ENCODE data around the gene IMMP2L.
"Not testable (repeated sequence)": the region's sequence is repeated elsewhere in the genome, so short reads cannot be mapped to it uniquely, and the experiment has no call there.

The IMMP2L gene

GRCh38 chr7:111256391-111256790 is 305.9 kb downstream of the IMMP2L start:
- FAIRE-seq, result no peak

GRCh38 chr7:111255576-111255975 is 306.7 kb downstream of the IMMP2L start:
- no peak for FAIRE-seq

- not testable (repeated sequence) for FAIRE-seq
Observed at GRCh38 chr7:111251365-111251764, 310.9 kb downstream of the IMMP2L start.

GRCh38 chr7:111249807-111250206 is 312.5 kb downstream of the IMMP2L start:
- FAIRE-seq, result not testable (repeated sequence)

GRCh38 chr7:111242141-111242755 is 320.0 kb downstream of the IMMP2L start:
- no peak for FAIRE-seq

GRCh38 chr7:111240371-111240770 is 321.9 kb downstream of the IMMP2L start:
- no peak for FAIRE-seq

GRCh38 chr7:111239437-111239836 is 322.9 kb downstream of the IMMP2L start:
- FAIRE-seq, result no peak

GRCh38 chr7:111238886-111239285 is 323.4 kb downstream of the IMMP2L start:
- FAIRE-seq, result no peak

GRCh38 chr7:111235709-111236108 is 326.6 kb downstream of the IMMP2L start:
- no peak for FAIRE-seq

- no peak for FAIRE-seq
Observed at GRCh38 chr7:111232249-111233084, 329.8 kb downstream of the IMMP2L start.

GRCh38 chr7:111229916-111230315 is 332.4 kb downstream of the IMMP2L start:
- FAIRE-seq, result no peak

- FAIRE-seq, result no peak
Observed at GRCh38 chr7:111229181-111229740, 333.0 kb downstream of the IMMP2L start.

- FAIRE-seq, result no peak
Observed at GRCh38 chr7:111228437-111228836, 333.9 kb downstream of the IMMP2L start.

GRCh38 chr7:111226800-111227199 is 335.5 kb downstream of the IMMP2L start:
- no peak for FAIRE-seq

- FAIRE-seq, result no peak
Observed at GRCh38 chr7:111224354-111225231, 337.7 kb downstream of the IMMP2L start.

- FAIRE-seq, result no peak
Observed at GRCh38 chr7:111223802-111224253, 338.5 kb downstream of the IMMP2L start.

- FAIRE-seq, result no peak
Observed at GRCh38 chr7:111215550-111215949, 346.7 kb downstream of the IMMP2L start.

- no peak for FAIRE-seq
Observed at GRCh38 chr7:111212857-111213523, 349.3 kb downstream of the IMMP2L start.

- no peak for FAIRE-seq
Observed at GRCh38 chr7:111210996-111211395, 351.3 kb downstream of the IMMP2L start.

- no peak for FAIRE-seq
Observed at GRCh38 chr7:111210043-111210442, 352.2 kb downstream of the IMMP2L start.

GRCh38 chr7:111205251-111205650 is 357.0 kb downstream of the IMMP2L start:
- no peak for FAIRE-seq

GRCh38 chr7:111202321-111202720 is 360.0 kb downstream of the IMMP2L start:
- FAIRE-seq, result no peak
